HepG2 (cell line): ENCODE results near the gene TMIGD3. TPM values are rescaled to one million over a fixed set of nuclear protein-coding genes. Genes with fewer than 3 reads are reported as not detected.

Experiments used
- ATAC-seq: fragments of 200-7000 bp; cut with Tn5 transposase; 3 replicates; pipeline ENCODE4 v1.9.1; 2020; ENCODE audit warnings: mild to moderate bottlenecking, moderate library complexity
- BruUV-seq: library from RNA; stranded (reverse); fragments of 400-500 nt; replicated peaks from 2 replicates; lab custom pipeline; 2021; lab: Mats Ljungman, UMichigan
- CTCF ChIA-PET: fragments of 300-600 bp; formaldehyde crosslinking; extraction: SDS; loops from one replicate; lab custom pipeline; 2021; ENCODE audit warnings: low total read pairs, inconsistent platforms, low intra/inter-chr PET ratio; lab: Yijun Ruan, JAX
- POLR2A ChIA-PET: fragments of 350-600 bp; sonication (Branson Sonifier 250); formaldehyde crosslinking; loops from one replicate; lab custom pipeline; 2020; ENCODE audit warnings: antibody characterized with exemption, inconsistent platforms; lab: Yijun Ruan, JAX
- DNase-seq: peaks from one replicate; pipeline ENCODE4 v3.0.0-alpha.2; 2015; ENCODE audit warnings: low spot score
- FAIRE-seq: peaks from 3 replicates; lab custom pipeline; 2011; peaks lifted over from hg19 to GRCh38; lab: Jason Lieb, UNC
- H2AFZ ChIP-seq: one replicate; pipeline ENCODE4 v1.6.1; 2011; ENCODE audit warnings: low read length, inconsistent platforms
- H3K27ac ChIP-seq: fragments of 300-600 bp; 3 replicates; pipeline ENCODE4 v1.8.0; 2011; ENCODE audit warnings: mixed run types, mild to moderate bottlenecking, mixed read lengths, low read length, inconsistent platforms; ENCODE audit not compliant: insufficient read depth; ENCODE audit errors: extremely low read length
- H3K27me3 ChIP-seq, 2 experiments: fragments of 200-600 bp in 1 of 2; 2 replicates in 1 of 2; 3 replicates in 1 of 2; pipeline versions ENCODE4 v1.6.0 to v1.8.0; 2011; ENCODE audit warnings: low read length in 2 of 2, mild to moderate bottlenecking in 2 of 2, moderate library complexity in 2 of 2, inconsistent platforms in 1 of 2; ENCODE audit not compliant: insufficient read depth in 2 of 2, control insufficient read depth in 1 of 2
- H3K36me3 ChIP-seq, 2 experiments: fragments of 200-600 bp in 1 of 2; replicated peaks in 1 of 2; 2 replicates in 1 of 2; 3 replicates in 1 of 2; pipeline versions ENCODE4 v1.5.1 to v1.8.0; 2011; ENCODE audit warnings: low read length in 2 of 2, inconsistent platforms in 1 of 2; ENCODE audit not compliant: insufficient read depth in 2 of 2, control insufficient read depth in 1 of 2
- H3K4me1 ChIP-seq: 2 replicates; pipeline ENCODE4 v1.5.1; 2012; ENCODE audit warnings: low read length, inconsistent platforms; ENCODE audit not compliant: insufficient read depth
- H3K4me2 ChIP-seq: 2 replicates; pipeline ENCODE4 v1.6.0; 2011; ENCODE audit warnings: low read depth, low read length, inconsistent platforms
- H3K4me3 ChIP-seq, 3 experiments: fragments of 200-600 bp in 1 of 3; sonication (generic), shearing (Covaris generic) in 1 of 3; replicated peaks in 1 of 3; 2 replicates each; pipeline ENCODE4 v1.5.1; 2011 to 2016; ENCODE audit warnings: low read length in 3 of 3, inconsistent platforms in 2 of 3, low read depth in 2 of 3, mild to moderate bottlenecking in 2 of 3, control low read depth in 1 of 3, mixed read lengths in 1 of 3; ENCODE audit not compliant: insufficient read depth in 1 of 3
- H3K79me2 ChIP-seq: one replicate; pipeline ENCODE4 v1.6.1; 2011; ENCODE audit warnings: low read length, inconsistent platforms; ENCODE audit not compliant: insufficient read depth
- H3K9ac ChIP-seq: 2 replicates; pipeline ENCODE4 v1.6.0; 2011; ENCODE audit warnings: mild to moderate bottlenecking, low read depth, low read length, inconsistent platforms; ENCODE audit not compliant: insufficient read depth
- H3K9me3 ChIP-seq: 2 replicates; pipeline ENCODE4 v1.5.1; 2012; ENCODE audit warnings: mild to moderate bottlenecking, low read length
- H4K20me1 ChIP-seq: 2 replicates; pipeline ENCODE4 v1.6.0; 2011; ENCODE audit warnings: inconsistent platforms, mild to moderate bottlenecking, low read length, moderate library complexity; ENCODE audit not compliant: insufficient read depth
- SALL2 ChIP-seq: sonication (generic); formaldehyde crosslinking; IDR thresholded peaks from 2 replicates; pipeline ENCODE4 v1.8.1; 2023; ENCODE audit warnings: mild to moderate bottlenecking, missing genetic modification reagents, inconsistent platforms
- XRCC5 ChIP-seq: fragments of 200-400 bp; formaldehyde crosslinking; optimal IDR thresholded peaks from 2 replicates; pipeline ENCODE3; 2017; ENCODE audit warnings: mild to moderate bottlenecking, low read length
- ZNF446 ChIP-seq: sonication (generic); formaldehyde crosslinking; IDR thresholded peaks from 2 replicates; pipeline ENCODE4 v1.5.0; 2020; ENCODE audit warnings: mild to moderate bottlenecking, missing genetic modification reagents
- ZNF737 ChIP-seq: sonication (generic); formaldehyde crosslinking; IDR thresholded peaks from 2 replicates; pipeline ENCODE4 v1.5.0; 2020; ENCODE audit warnings: missing genetic modification reagents, mild to moderate bottlenecking, borderline replicate concordance
- ZSCAN12 ChIP-seq: sonication (generic); formaldehyde crosslinking; IDR thresholded peaks from 2 replicates; pipeline ENCODE4 v1.9.0; 2021; ENCODE audit warnings: mild to moderate bottlenecking, missing genetic modification reagents
- WGBS: methylation state at CpG from one replicate; pipeline ENCODE4 v1.1.6; 2017; ENCODE audit warnings: low lambda C conversion rate; 5-methylcytosine and 5-hydroxymethylcytosine counted together
- in situ Hi-C: cut with HindIII; loops from 2 replicates; pipeline ENCODE4 v1.10.0; 2017; ENCODE audit warnings: low pct_unique_long_range_greater_than_20kb; ENCODE audit not compliant: extremely low pct_ligation_motif_present
- intact Hi-C: fragments of 100-400 bp; cut with micrococcal nuclease; formaldehyde crosslinking; loops from one replicate; pipeline ENCODE4 v1.10.0; 2022; ENCODE audit not compliant: unreplicated experiment
- polyA plus RNA-seq, 8 experiments: library from polyadenylated mRNA; depleted of rRNA in 3 of 8; stranded (reverse) in 7 of 8; unstranded in 1 of 8; fragments of >200 nt; fragmentation: Illumina TruSeq in 4 of 8; extraction: Trizol in 4 of 8; gene quantifications; 2 replicates each; pipeline versions ENCODE4 v1.2.1 to v1.2.3, GENCODE V29; 2011 to 2016; ENCODE audit warnings: low read depth in 4 of 8, missing spikeins in 1 of 8, mixed read lengths in 1 of 8; ENCODE audit not compliant: insufficient read depth in 1 of 8
- total RNA-seq, 5 experiments: library from RNA; depleted of rRNA; stranded (reverse); fragments of >200 nt; fragmentation: Illumina TruSeq; extraction: Trizol; gene quantifications; 2 replicates each; pipeline ENCODE4 v1.2.3, GENCODE V29; 2016; ENCODE audit warnings: low read depth in 1 of 5
- TF ChIP-seq, protein P1 (sequence below): sonication (generic); formaldehyde crosslinking; IDR thresholded peaks from 2 replicates; pipeline ENCODE4 v1.4.0; 2020; ENCODE audit warnings: low read depth, mild to moderate bottlenecking, missing genetic modification reagents
- TF ChIP-seq, protein P2 (sequence below), 2 experiments: fragments of 450-650 bp in 1 of 2; sonication (generic) in 1 of 2; formaldehyde crosslinking; IDR thresholded peaks; 2 replicates each; pipeline versions ENCODE4 v1.5.0 to v1.8.0; 2020 to 2022; ENCODE audit warnings: mild to moderate bottlenecking in 1 of 2, missing genetic modification reagents in 1 of 2
- TF ChIP-seq, protein P3 (sequence below): sonication (generic); formaldehyde crosslinking; IDR thresholded peaks from 2 replicates; pipeline ENCODE4 v1.4.0; 2020; ENCODE audit warnings: missing genetic modification reagents, borderline replicate concordance
- TF ChIP-seq, protein P4 (sequence below): sonication (generic); formaldehyde crosslinking; IDR thresholded peaks from 2 replicates; pipeline ENCODE4 v1.4.0; 2020; ENCODE audit warnings: mild to moderate bottlenecking, missing genetic modification reagents
- TF ChIP-seq, protein P5 (sequence below): IDR thresholded peaks from 2 replicates; pipeline ENCODE4 v1.6.1; 2016

Gene TMIGD3
- total and polyA plus RNA-seq, 2 of the 13 experiments (the other 11 are each of a cell fraction or from before 2014, with no cell fraction given), result not detected

DNA sequence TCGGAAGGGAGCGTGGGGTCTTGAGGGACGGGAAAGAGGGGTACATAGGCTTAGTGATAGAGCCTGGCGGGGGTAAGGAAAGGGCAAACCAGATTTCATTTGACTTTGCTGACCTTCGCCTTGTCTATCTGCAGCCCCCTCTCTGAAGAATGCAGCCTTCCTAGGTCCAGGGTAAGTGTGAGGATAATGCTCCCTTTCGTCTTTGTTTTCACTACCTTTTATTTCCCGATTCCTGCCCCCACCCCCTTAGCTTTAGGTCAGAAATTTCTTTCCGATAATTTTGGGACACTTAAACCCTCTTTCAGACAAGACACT, 53.8 kb downstream of the TMIGD3 start:
- Histone ChIP-seq H3K4me2 (peak overlapping the region; percentile 85), H3K36me3 (peaks cover 3 to 22% of the 10 kb centered on the region in 2 experiments), H3K4me1 (peaks cover 53% of the 10 kb centered on the region), H3K27me3 (no peaks in the 10 kb centered on the region; a peak in 1 of 5 replicates), H3K9ac (peak overlapping the region; percentile 98), H3K4me3 (peak overlapping the region; percentile 77 to 96 (median 88)), H3K79me2 (peaks cover 54% of the 10 kb centered on the region), H3K9me3 (no peaks in the 10 kb centered on the region), H4K20me1 (no peaks in the 10 kb centered on the region), H3K27ac (peak overlapping the region; percentile 86), H2AFZ (no peak overlapping the region)
- no peak for FAIRE-seq
- WGBS, result 1% methylated on average over 8 of the region's 8 CpGs
- ChIA-PET CTCF (no interaction called here), POLR2A (interaction anchor here (1.6 kb wide), 1 partner anchor 27 kb away, joined by 5 read pairs; no protein-coding TSS in a partner anchor)
- in situ Hi-C loops, result no loop called here
- intact Hi-C loops, result no loop called here
- no TSS peak for BruUV-seq
- no peak; the same call in 2 of the 3 replicates for ATAC-seq
- no peak for DNase-seq
- TF ChIP-seq ZSCAN12, result no peak
- TF ChIP-seq, protein P1, sequence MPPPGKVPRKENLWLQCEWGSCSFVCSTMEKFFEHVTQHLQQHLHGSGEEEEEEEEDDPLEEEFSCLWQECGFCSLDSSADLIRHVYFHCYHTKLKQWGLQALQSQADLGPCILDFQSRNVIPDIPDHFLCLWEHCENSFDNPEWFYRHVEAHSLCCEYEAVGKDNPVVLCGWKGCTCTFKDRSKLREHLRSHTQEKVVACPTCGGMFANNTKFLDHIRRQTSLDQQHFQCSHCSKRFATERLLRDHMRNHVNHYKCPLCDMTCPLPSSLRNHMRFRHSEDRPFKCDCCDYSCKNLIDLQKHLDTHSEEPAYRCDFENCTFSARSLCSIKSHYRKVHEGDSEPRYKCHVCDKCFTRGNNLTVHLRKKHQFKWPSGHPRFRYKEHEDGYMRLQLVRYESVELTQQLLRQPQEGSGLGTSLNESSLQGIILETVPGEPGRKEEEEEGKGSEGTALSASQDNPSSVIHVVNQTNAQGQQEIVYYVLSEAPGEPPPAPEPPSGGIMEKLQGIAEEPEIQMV (CRISPR knock-in tag), result peak; percentile 13; the same call in 1 of the 2 replicates
- TF ChIP-seq ZNF446 (CRISPR knock-in tag), result no peak
- TF ChIP-seq ZNF737 (CRISPR knock-in tag), result no peak
- TF ChIP-seq, protein P2, sequence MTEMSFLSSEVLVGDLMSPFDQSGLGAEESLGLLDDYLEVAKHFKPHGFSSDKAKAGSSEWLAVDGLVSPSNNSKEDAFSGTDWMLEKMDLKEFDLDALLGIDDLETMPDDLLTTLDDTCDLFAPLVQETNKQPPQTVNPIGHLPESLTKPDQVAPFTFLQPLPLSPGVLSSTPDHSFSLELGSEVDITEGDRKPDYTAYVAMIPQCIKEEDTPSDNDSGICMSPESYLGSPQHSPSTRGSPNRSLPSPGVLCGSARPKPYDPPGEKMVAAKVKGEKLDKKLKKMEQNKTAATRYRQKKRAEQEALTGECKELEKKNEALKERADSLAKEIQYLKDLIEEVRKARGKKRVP (CRISPR knock-in tag; IDR thresholded peaks at IDR 0.05), result 0 out of 4 replicates have a peak, but pooled peaks of 1 of the 2 experiments have one; percentile 1
- no peak for TF ChIP-seq SALL2 (CRISPR knock-in tag)
- TF ChIP-seq XRCC5, result no peak
- TF ChIP-seq, protein P3, sequence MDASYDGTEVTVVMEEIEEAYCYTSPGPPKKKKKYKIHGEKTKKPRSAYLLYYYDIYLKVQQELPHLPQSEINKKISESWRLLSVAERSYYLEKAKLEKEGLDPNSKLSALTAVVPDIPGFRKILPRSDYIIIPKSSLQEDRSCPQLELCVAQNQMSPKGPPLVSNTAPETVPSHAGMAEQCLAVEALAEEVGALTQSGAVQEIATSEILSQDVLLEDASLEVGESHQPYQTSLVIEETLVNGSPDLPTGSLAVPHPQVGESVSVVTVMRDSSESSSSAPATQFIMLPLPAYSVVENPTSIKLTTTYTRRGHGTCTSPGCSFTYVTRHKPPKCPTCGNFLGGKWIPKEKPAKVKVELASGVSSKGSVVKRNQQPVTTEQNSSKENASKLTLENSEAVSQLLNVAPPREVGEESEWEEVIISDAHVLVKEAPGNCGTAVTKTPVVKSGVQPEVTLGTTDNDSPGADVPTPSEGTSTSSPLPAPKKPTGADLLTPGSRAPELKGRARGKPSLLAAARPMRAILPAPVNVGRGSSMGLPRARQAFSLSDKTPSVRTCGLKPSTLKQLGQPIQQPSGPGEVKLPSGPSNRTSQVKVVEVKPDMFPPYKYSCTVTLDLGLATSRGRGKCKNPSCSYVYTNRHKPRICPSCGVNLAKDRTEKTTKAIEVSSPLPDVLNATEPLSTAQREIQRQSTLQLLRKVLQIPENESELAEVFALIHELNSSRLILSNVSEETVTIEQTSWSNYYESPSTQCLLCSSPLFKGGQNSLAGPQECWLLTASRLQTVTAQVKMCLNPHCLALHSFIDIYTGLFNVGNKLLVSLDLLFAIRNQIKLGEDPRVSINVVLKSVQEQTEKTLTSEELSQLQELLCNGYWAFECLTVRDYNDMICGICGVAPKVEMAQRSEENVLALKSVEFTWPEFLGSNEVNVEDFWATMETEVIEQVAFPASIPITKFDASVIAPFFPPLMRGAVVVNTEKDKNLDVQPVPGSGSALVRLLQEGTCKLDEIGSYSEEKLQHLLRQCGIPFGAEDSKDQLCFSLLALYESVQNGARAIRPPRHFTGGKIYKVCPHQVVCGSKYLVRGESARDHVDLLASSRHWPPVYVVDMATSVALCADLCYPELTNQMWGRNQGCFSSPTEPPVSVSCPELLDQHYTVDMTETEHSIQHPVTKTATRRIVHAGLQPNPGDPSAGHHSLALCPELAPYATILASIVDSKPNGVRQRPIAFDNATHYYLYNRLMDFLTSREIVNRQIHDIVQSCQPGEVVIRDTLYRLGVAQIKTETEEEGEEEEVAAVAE, result no peak
- TF ChIP-seq, protein P4, sequence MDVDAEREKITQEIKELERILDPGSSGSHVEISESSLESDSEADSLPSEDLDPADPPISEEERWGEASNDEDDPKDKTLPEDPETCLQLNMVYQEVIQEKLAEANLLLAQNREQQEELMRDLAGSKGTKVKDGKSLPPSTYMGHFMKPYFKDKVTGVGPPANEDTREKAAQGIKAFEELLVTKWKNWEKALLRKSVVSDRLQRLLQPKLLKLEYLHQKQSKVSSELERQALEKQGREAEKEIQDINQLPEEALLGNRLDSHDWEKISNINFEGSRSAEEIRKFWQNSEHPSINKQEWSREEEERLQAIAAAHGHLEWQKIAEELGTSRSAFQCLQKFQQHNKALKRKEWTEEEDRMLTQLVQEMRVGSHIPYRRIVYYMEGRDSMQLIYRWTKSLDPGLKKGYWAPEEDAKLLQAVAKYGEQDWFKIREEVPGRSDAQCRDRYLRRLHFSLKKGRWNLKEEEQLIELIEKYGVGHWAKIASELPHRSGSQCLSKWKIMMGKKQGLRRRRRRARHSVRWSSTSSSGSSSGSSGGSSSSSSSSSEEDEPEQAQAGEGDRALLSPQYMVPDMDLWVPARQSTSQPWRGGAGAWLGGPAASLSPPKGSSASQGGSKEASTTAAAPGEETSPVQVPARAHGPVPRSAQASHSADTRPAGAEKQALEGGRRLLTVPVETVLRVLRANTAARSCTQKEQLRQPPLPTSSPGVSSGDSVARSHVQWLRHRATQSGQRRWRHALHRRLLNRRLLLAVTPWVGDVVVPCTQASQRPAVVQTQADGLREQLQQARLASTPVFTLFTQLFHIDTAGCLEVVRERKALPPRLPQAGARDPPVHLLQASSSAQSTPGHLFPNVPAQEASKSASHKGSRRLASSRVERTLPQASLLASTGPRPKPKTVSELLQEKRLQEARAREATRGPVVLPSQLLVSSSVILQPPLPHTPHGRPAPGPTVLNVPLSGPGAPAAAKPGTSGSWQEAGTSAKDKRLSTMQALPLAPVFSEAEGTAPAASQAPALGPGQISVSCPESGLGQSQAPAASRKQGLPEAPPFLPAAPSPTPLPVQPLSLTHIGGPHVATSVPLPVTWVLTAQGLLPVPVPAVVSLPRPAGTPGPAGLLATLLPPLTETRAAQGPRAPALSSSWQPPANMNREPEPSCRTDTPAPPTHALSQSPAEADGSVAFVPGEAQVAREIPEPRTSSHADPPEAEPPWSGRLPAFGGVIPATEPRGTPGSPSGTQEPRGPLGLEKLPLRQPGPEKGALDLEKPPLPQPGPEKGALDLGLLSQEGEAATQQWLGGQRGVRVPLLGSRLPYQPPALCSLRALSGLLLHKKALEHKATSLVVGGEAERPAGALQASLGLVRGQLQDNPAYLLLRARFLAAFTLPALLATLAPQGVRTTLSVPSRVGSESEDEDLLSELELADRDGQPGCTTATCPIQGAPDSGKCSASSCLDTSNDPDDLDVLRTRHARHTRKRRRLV (CRISPR knock-in tag), result no peak
- TF ChIP-seq, protein P5, sequence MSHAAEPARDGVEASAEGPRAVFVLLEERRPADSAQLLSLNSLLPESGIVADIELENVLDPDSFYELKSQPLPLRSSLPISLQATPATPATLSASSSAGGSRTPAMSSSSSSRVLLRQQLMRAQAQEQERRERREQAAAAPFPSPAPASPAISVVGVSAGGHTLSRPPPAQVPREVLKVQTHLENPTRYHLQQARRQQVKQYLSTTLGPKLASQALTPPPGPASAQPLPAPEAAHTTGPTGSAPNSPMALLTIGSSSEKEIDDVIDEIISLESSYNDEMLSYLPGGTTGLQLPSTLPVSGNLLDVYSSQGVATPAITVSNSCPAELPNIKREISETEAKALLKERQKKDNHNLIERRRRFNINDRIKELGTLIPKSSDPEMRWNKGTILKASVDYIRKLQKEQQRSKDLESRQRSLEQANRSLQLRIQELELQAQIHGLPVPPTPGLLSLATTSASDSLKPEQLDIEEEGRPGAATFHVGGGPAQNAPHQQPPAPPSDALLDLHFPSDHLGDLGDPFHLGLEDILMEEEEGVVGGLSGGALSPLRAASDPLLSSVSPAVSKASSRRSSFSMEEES (CRISPR knock-in tag), result no peak
